Measurements from ENCODE around the gene CHST2.
A peak's percentile ranks its signal among the peaks of the same experiment; 100 is the strongest.

The CHST2 gene

GRCh38 chr3:143101792-143102381, 17.7 kb upstream of the CHST2 start:
- Histone ChIP-seq H3K4me1 (ENCODE audit: control insufficient read depth, insufficient read depth, low read length) (no peaks in the 10 kb centered on the region), H3K36me3 (ENCODE audit: control insufficient read depth, insufficient read depth, low read length) (no peaks in the 10 kb centered on the region), H3K4me3 (ENCODE audit: low read length) (no peak overlapping the region), H3K9ac (ENCODE audit: low read length) (no peak overlapping the region), H3K9me3 (ENCODE audit: control insufficient read depth, low read length) (no peaks in the 10 kb centered on the region), H3K27me3 (ENCODE audit: control insufficient read depth, insufficient read depth, low read length) (no peaks in the 10 kb centered on the region)

- Histone ChIP-seq H3K4me1 (ENCODE audit: control insufficient read depth, insufficient read depth, low read length) (no peaks in the 10 kb centered on the region), H3K9ac (ENCODE audit: low read length) (no peak overlapping the region), H3K9me3 (ENCODE audit: control insufficient read depth, low read length) (no peaks in the 10 kb centered on the region), H3K4me3 (ENCODE audit: low read length) (no peak overlapping the region), H3K36me3 (ENCODE audit: control insufficient read depth, insufficient read depth, low read length) (no peaks in the 10 kb centered on the region), H3K27me3 (ENCODE audit: control insufficient read depth, insufficient read depth, low read length) (no peaks in the 10 kb centered on the region)
These were observed 15.9 kb upstream of the CHST2 start for GRCh38 chr3:143103652-143104051.

DNA sequence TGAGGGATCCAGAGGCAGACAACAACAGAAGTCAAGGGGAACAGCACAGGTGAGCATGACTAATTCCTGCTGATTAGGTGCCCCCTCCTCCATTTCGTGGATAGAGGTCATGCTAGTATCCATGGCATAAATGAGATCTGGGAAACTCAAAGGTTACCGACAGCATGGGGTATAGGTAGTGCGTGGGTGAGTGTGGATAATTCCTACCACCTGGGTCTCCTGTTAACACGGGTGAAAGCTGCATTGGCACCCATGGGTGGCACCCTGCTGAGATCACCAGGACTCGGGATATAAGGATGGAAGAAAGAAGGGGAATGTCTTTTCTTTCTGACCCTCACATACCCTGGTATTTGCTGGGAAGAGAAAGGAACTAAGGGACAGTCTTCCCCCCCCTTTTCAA, 14.4 kb upstream of the CHST2 start:
- Histone ChIP-seq H3K4me1 (ENCODE audit: control insufficient read depth, insufficient read depth, low read length) (no peaks in the 10 kb centered on the region), H3K4me3 (ENCODE audit: low read length) (no peak overlapping the region), H3K36me3 (ENCODE audit: control insufficient read depth, insufficient read depth, low read length) (no peaks in the 10 kb centered on the region), H3K9me3 (ENCODE audit: control insufficient read depth, low read length) (no peaks in the 10 kb centered on the region), H3K27me3 (ENCODE audit: control insufficient read depth, insufficient read depth, low read length) (no peaks in the 10 kb centered on the region), H3K9ac (ENCODE audit: low read length) (no peak overlapping the region)

DNA sequence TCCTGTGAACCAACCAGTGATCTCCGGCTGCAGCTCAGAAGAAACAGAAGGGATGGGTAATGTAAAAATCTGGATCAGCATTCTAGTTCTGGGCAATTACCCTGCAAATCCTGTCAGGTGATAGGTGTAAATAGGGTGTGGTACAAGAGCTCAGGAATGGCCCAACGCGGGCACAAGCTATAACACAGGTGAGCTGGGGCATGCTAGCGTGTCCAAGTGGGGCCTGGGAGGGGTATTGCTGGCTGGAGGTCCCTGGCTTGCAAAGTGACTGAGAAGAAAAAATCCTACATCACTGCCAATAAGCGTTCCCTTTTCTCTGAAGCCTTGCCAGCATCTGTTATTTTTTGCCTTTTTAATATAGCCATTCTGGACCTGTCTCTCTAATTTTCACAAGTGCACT, 9.7 kb upstream of the CHST2 start:
- Histone ChIP-seq H3K4me3 (ENCODE audit: low read length) (no peak overlapping the region), H3K9ac (ENCODE audit: low read length) (no peak overlapping the region), H3K9me3 (ENCODE audit: control insufficient read depth, low read length) (no peaks in the 10 kb centered on the region)

GRCh38 chr3:143110371-143110770, 9.2 kb upstream of the CHST2 start:
- peaks cover 6% of the 10 kb centered on the region for H3K27me3 ChIP-seq (ENCODE audit: control insufficient read depth, insufficient read depth, low read length)
- H3K9ac ChIP-seq (ENCODE audit: low read length): no peak overlapping the region
- H3K4me1 ChIP-seq (ENCODE audit: control insufficient read depth, insufficient read depth, low read length): no peaks in the 10 kb centered on the region
- H3K36me3 ChIP-seq (ENCODE audit: control insufficient read depth, insufficient read depth, low read length): no peaks in the 10 kb centered on the region
- no peaks in the 10 kb centered on the region for H3K9me3 ChIP-seq (ENCODE audit: control insufficient read depth, low read length)
- no peak overlapping the region for H3K4me3 ChIP-seq (ENCODE audit: low read length)

More for the DNA sequence above, 9.7 kb upstream of the CHST2 start:
- Histone ChIP-seq H3K27me3 (ENCODE audit: control insufficient read depth, insufficient read depth, low read length) (peaks cover 6% of the 10 kb centered on the region), H3K4me1 (ENCODE audit: control insufficient read depth, insufficient read depth, low read length) (no peaks in the 10 kb centered on the region), H3K36me3 (ENCODE audit: control insufficient read depth, insufficient read depth, low read length) (no peaks in the 10 kb centered on the region)

DNA sequence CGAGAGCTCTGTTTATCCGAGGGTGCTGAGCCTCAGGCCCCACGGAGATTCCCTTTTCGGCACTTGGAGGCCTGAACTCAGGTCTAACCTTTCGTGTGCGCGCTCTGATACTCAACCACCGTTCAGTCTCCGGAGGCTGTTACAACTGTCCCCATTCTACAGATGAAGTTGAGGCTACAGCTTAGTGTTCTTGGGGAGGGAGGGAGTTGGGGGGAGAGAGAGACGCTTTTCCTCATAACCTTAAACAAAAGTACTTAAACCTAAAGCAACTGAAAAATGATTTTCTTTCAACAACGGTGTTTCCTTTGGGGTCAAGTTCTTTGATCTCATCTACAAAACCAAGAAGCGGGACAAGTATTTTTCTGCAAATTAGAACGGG, 952 bp upstream of the CHST2 start:
- peaks cover 14% of the 10 kb centered on the region for H3K4me1 ChIP-seq (ENCODE audit: control insufficient read depth, insufficient read depth, low read length)
- no peak overlapping the region for H3K9ac ChIP-seq (ENCODE audit: low read length)
- no peaks in the 10 kb centered on the region for H3K9me3 ChIP-seq (ENCODE audit: control insufficient read depth, low read length)
- peak overlapping the region; percentile 41 for H3K4me3 ChIP-seq (ENCODE audit: low read length)
- H3K36me3 ChIP-seq (ENCODE audit: control insufficient read depth, insufficient read depth, low read length): no peaks in the 10 kb centered on the region
- H3K27me3 ChIP-seq (ENCODE audit: control insufficient read depth, insufficient read depth, low read length): peaks cover 47% of the 10 kb centered on the region

GRCh38 chr3:143119974-143120715, 574 bp downstream of the CHST2 start:
- Histone ChIP-seq H3K36me3 (ENCODE audit: control insufficient read depth, insufficient read depth, low read length) (no peaks in the 10 kb centered on the region), H3K4me1 (ENCODE audit: control insufficient read depth, insufficient read depth, low read length) (peaks cover 14% of the 10 kb centered on the region), H3K9me3 (ENCODE audit: control insufficient read depth, low read length) (no peaks in the 10 kb centered on the region), H3K4me3 (ENCODE audit: low read length) (peak overlapping the region; percentile 14), H3K9ac (ENCODE audit: low read length) (no peak overlapping the region), H3K27me3 (ENCODE audit: control insufficient read depth, insufficient read depth, low read length) (peaks cover 41% of the 10 kb centered on the region)

- H3K9me3 ChIP-seq (ENCODE audit: control insufficient read depth, low read length): no peaks in the 10 kb centered on the region
- no peak overlapping the region for H3K9ac ChIP-seq (ENCODE audit: low read length)
- peaks cover 41% of the 10 kb centered on the region for H3K27me3 ChIP-seq (ENCODE audit: control insufficient read depth, insufficient read depth, low read length)
- peaks cover 14% of the 10 kb centered on the region for H3K4me1 ChIP-seq (ENCODE audit: control insufficient read depth, insufficient read depth, low read length)
- no peak overlapping the region for H3K4me3 ChIP-seq (ENCODE audit: low read length)
- H3K36me3 ChIP-seq (ENCODE audit: control insufficient read depth, insufficient read depth, low read length): no peaks in the 10 kb centered on the region
These were observed 1.2 kb downstream of the CHST2 start for GRCh38 chr3:143120716-143121240.

GRCh38 chr3:143121241-143122088, 1.9 kb downstream of the CHST2 start:
- H3K27me3 ChIP-seq (ENCODE audit: control insufficient read depth, insufficient read depth, low read length): peaks cover 41% of the 10 kb centered on the region
- no peak overlapping the region for H3K4me3 ChIP-seq (ENCODE audit: low read length)
- no peaks in the 10 kb centered on the region for H3K9me3 ChIP-seq (ENCODE audit: control insufficient read depth, low read length)
- H3K9ac ChIP-seq (ENCODE audit: low read length): no peak overlapping the region
- H3K36me3 ChIP-seq (ENCODE audit: control insufficient read depth, insufficient read depth, low read length): no peaks in the 10 kb centered on the region
- H3K4me1 ChIP-seq (ENCODE audit: control insufficient read depth, insufficient read depth, low read length): peaks cover 14% of the 10 kb centered on the region

DNA sequence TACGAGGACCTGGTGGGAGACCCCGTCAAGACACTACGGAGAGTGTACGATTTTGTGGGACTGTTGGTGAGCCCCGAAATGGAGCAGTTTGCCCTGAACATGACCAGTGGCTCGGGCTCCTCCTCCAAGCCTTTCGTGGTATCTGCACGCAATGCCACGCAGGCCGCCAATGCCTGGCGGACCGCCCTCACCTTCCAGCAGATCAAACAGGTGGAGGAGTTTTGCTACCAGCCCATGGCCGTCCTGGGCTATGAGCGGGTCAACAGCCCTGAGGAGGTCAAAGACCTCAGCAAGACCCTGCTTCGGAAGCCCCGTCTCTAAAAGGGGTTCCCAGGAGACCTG, 2.5 kb downstream of the CHST2 start:
- Histone ChIP-seq H3K27me3 (ENCODE audit: control insufficient read depth, insufficient read depth, low read length) (peaks cover 41% of the 10 kb centered on the region), H3K4me3 (ENCODE audit: low read length) (no peak overlapping the region), H3K36me3 (ENCODE audit: control insufficient read depth, insufficient read depth, low read length) (no peaks in the 10 kb centered on the region), H3K9ac (ENCODE audit: low read length) (no peak overlapping the region), H3K4me1 (ENCODE audit: control insufficient read depth, insufficient read depth, low read length) (peaks cover 14% of the 10 kb centered on the region), H3K9me3 (ENCODE audit: control insufficient read depth, low read length) (no peaks in the 10 kb centered on the region)

DNA sequence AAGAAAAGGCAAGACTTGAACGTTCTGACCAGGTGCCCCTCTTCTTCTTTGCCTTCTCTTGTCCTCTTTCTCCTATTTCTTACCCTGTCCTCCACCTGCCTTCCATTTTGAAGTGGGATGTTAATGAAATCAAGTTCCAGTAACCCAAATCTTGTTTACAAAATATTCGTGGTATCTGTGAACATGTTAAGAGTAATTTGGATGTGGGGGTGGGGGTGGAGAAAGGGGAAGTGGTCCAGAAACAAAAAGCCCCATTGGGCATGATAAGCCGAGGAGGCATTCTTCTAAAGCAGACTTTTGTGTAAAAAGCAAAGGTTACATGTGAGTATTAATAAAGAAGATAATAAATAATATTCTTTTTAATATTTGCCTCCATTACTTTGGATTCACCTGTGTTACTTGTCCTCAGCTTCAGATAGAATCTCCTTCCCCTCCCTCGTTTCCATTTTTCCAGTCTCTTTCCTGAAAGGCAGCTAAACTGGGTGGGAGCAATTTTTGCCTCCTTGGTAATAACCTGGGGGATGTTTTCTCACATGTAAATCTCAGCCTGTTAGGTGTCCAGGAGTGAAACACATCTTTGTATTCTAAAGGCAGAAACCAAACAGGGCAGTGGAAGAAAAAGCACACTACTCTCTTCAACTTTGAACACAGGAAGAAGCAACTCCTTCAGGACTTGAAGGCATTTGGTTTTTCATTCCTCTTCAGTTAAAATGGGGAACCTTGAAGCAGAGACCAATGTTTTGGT, 3.2 kb downstream of the CHST2 start:
- Histone ChIP-seq H3K9me3 (ENCODE audit: control insufficient read depth, low read length) (no peaks in the 10 kb centered on the region), H3K36me3 (ENCODE audit: control insufficient read depth, insufficient read depth, low read length) (no peaks in the 10 kb centered on the region), H3K9ac (ENCODE audit: low read length) (no peak overlapping the region), H3K4me3 (ENCODE audit: low read length) (no peak overlapping the region), H3K27me3 (ENCODE audit: control insufficient read depth, insufficient read depth, low read length) (peaks cover 41% of the 10 kb centered on the region), H3K4me1 (ENCODE audit: control insufficient read depth, insufficient read depth, low read length) (peaks cover 14% of the 10 kb centered on the region)
